HCT116 (cell line): ENCODE results near the gene BCHE. TPM values are rescaled to one million over a fixed set of nuclear protein-coding genes. Genes with fewer than 3 reads are reported as not detected.

ENCODE experiments used
- ATAC-seq: fragments of 200-7000 bp; cut with Tn5 transposase; 2 replicates; pipeline ENCODE4 v1.9.1; 2020; ENCODE audit warnings: mild to moderate bottlenecking, moderate library complexity
- BruUV-seq: library from RNA; stranded (reverse); fragments of 400-500 nt; replicated peaks from 2 replicates; lab custom pipeline; 2021; lab: Mats Ljungman, UMichigan
- CTCF ChIA-PET: fragments of 300-600 bp; sonication (Branson Sonifier 250); formaldehyde crosslinking; loops from one replicate; lab custom pipeline; 2021; ENCODE audit warnings: antibody characterized with exemption; lab: Charles Lee
- POLR2A ChIA-PET: fragments of 300-600, 350-600 bp; sonication (Branson Sonifier 250); formaldehyde crosslinking; loops from one replicate; lab custom pipeline; 2021; ENCODE audit warnings: antibody characterized with exemption; lab: Charles Lee
- RAD21 ChIA-PET, 2 experiments: fragments of 300-600 bp; sonication (Branson Sonifier 250); formaldehyde crosslinking; loops; one replicate each; lab custom pipeline; 2023; ENCODE audit warnings: low total read pairs in 2 of 2; ENCODE audit not compliant: uncharacterized antibody in 2 of 2, unreplicated experiment in 2 of 2, low non-redundant PET in 1 of 2; lab: Charles Lee
- DNase-seq: peaks from one replicate; pipeline ENCODE4 v3.0.0-alpha.2; 2010; ENCODE audit warnings: low read depth, low spot score
- H2AFZ ChIP-seq: fragments of 200-600 bp; shearing (Covaris generic), sonication (generic); 2 replicates; pipeline ENCODE4 v1.6.1; 2017; ENCODE audit warnings: low read depth, mixed run types, mixed read lengths, antibody characterized with exemption, low read length; ENCODE audit not compliant: poor library complexity, severe bottlenecking
- H3K27ac ChIP-seq: 2 replicates; pipeline ENCODE4 v1.5.1; 2012; ENCODE audit warnings: low read depth, low read length
- H3K27me3 ChIP-seq: fragments of 200-600 bp; sonication (generic); 2 replicates; pipeline ENCODE4 v1.6.1; 2016; ENCODE audit warnings: mixed run types, low read length, mixed read lengths; ENCODE audit not compliant: insufficient read depth
- H3K36me3 ChIP-seq, 2 experiments: fragments of 200-500 bp in 1 of 2; fragments of 200-600 bp in 1 of 2; sonication (Bioruptor generic) in 1 of 2; sonication (generic) in 1 of 2; 2 replicates each; pipeline versions ENCODE4 v1.5.1 to v1.6.1; 2014 to 2016; ENCODE audit warnings: low read length in 2 of 2, inconsistent platforms in 1 of 2, mixed read lengths in 1 of 2, mixed run types in 1 of 2; ENCODE audit not compliant: insufficient read depth in 2 of 2, control insufficient read depth in 1 of 2
- H3K4me1 ChIP-seq, 2 experiments: fragments of 200-600 bp in 1 of 2; sonication (generic) in 1 of 2; 2 replicates each; pipeline versions ENCODE4 v1.5.1 to v1.6.1; 2012 to 2017; ENCODE audit warnings: low read length in 2 of 2, inconsistent platforms in 1 of 2, mild to moderate bottlenecking in 1 of 2, mixed read lengths in 1 of 2, mixed run types in 1 of 2, moderate library complexity in 1 of 2; ENCODE audit not compliant: insufficient read depth in 2 of 2, control insufficient read depth in 1 of 2
- H3K4me2 ChIP-seq: fragments of 200-600 bp; sonication (generic); 2 replicates; pipeline ENCODE4 v1.6.1; 2017; ENCODE audit warnings: mixed run types, low read length, mixed read lengths
- H3K4me3 ChIP-seq, 2 experiments: fragments of 200-600 bp in 1 of 2; sonication (generic) in 1 of 2; replicated peaks in 1 of 2; 2 replicates each; pipeline ENCODE4 v1.5.1; 2011 to 2016; ENCODE audit warnings: low read length in 2 of 2, control low read depth in 1 of 2, low read depth in 1 of 2, mild to moderate bottlenecking in 1 of 2, mixed read lengths in 1 of 2, mixed run types in 1 of 2
- H3K79me2 ChIP-seq: fragments of 200-600 bp; sonication (generic); 2 replicates; pipeline ENCODE4 v1.6.1; 2017; ENCODE audit warnings: mild to moderate bottlenecking, mixed run types, low read length, moderate library complexity, mixed read lengths; ENCODE audit not compliant: insufficient read depth
- H3K9ac ChIP-seq: fragments of 200-600 bp; sonication (generic); 2 replicates; pipeline ENCODE4 v1.6.1; 2016; ENCODE audit warnings: low read length, mixed read lengths
- H3K9me2 ChIP-seq: fragments of 200-600 bp; sonication (generic), shearing (Covaris generic); 2 replicates; pipeline ENCODE4 v1.6.1; 2017; ENCODE audit warnings: mixed run types, mild to moderate bottlenecking, moderate library complexity; ENCODE audit not compliant: insufficient read depth
- H3K9me3 ChIP-seq, 2 experiments: fragments of 200-500 bp in 1 of 2; fragments of 200-600 bp in 1 of 2; sonication (Bioruptor generic) in 1 of 2; sonication (generic) in 1 of 2; 2 replicates each; pipeline ENCODE4 v1.6.1; 2014 to 2017; ENCODE audit warnings: low read length in 2 of 2, mixed read lengths in 2 of 2, inconsistent platforms in 1 of 2, low read depth in 1 of 2, mild to moderate bottlenecking in 1 of 2, mixed run types in 1 of 2, moderate library complexity in 1 of 2; ENCODE audit not compliant: control insufficient read depth in 1 of 2, insufficient read depth in 1 of 2
- H4K20me1 ChIP-seq: fragments of 200-600 bp; sonication (generic), shearing (Covaris generic); 2 replicates; pipeline ENCODE4 v1.6.1; 2017; ENCODE audit warnings: mixed run types, mild to moderate bottlenecking, moderate library complexity; ENCODE audit not compliant: insufficient read depth
- ATF3 ChIP-seq: IDR thresholded peaks from 2 replicates; pipeline ENCODE4 v1.6.1; 2012
- CEBPB ChIP-seq: IDR thresholded peaks from 2 replicates; pipeline ENCODE4 v1.6.1; 2012; ENCODE audit warnings: low read depth
- CTCF ChIP-seq, 3 experiments: fragments of 200-600 bp in 1 of 3; sonication (generic) in 1 of 3; IDR thresholded peaks in 2 of 3; conservative IDR thresholded peaks in 1 of 3; 2 replicates each; pipeline ENCODE4 v1.5.1; 2012 to 2017; ENCODE audit warnings: low read depth in 2 of 3, low read length in 2 of 3, antibody characterized with exemption in 1 of 3, borderline replicate concordance in 1 of 3, control low read depth in 1 of 3, mild to moderate bottlenecking in 1 of 3, mixed read lengths in 1 of 3, mixed run types in 1 of 3, moderate library complexity in 1 of 3; ENCODE audit not compliant: insufficient read depth in 1 of 3
- ELF1 ChIP-seq: IDR thresholded peaks from 2 replicates; pipeline ENCODE4 v1.6.1; 2012; ENCODE audit warnings: low read depth, borderline replicate concordance
- EZH2 ChIP-seq: fragments of 200-600 bp; sonication (generic); IDR thresholded peaks from 2 replicates; pipeline ENCODE4 v1.6.1; 2017; ENCODE audit warnings: antibody characterized with exemption, mixed run types
- POLR2A ChIP-seq: IDR thresholded peaks from 2 replicates; pipeline ENCODE4 v1.7.0; 2011; ENCODE audit warnings: borderline replicate concordance; ENCODE audit not compliant: insufficient read depth, insufficient read length; ENCODE audit errors: extremely low read depth
- POLR2AphosphoS5 ChIP-seq: IDR thresholded peaks from 2 replicates; pipeline ENCODE4 v1.6.1; 2011; ENCODE audit warnings: mild to moderate bottlenecking, low read depth, low read length, moderate library complexity
- SP1 ChIP-seq: IDR thresholded peaks from 2 replicates; pipeline ENCODE4 v1.6.1; 2012; ENCODE audit warnings: low read depth
- SRF ChIP-seq: IDR thresholded peaks from 2 replicates; pipeline ENCODE4 v1.6.1; 2012; ENCODE audit warnings: low read depth
- YY1 ChIP-seq: IDR thresholded peaks from 2 replicates; pipeline ENCODE4 v1.6.1; 2011; ENCODE audit warnings: low read length, low read depth, moderate library complexity, mild to moderate bottlenecking; ENCODE audit not compliant: insufficient replicate concordance; ENCODE audit errors: extremely low read depth
- ZNF274 ChIP-seq: fragments of 200-500 bp; sonication (Bioruptor generic); IDR thresholded peaks from 2 replicates; pipeline ENCODE4 v1.6.1; 2014; ENCODE audit warnings: mild to moderate bottlenecking, low read depth, low read length, inconsistent platforms
- intact Hi-C: fragments of 100-400 bp; cut with micrococcal nuclease; formaldehyde crosslinking; loops from 2 replicates; pipeline ENCODE4 v1.10.0; 2022
- total RNA-seq: library from RNA; stranded (reverse); gene quantifications from one replicate; pipeline ENCODE4 v1.2.1, GENCODE V29; 2021; ENCODE audit not compliant: unreplicated experiment

BCHE gene
- total RNA-seq, 1 experiment from 2014 or later = not detected

GRCh38 chr3:165755571-165755970, 81.7 kb downstream of the BCHE start:
- Histone ChIP-seq H3K9me3 (no peaks in the 10 kb centered on the region), H4K20me1 (no peaks in the 10 kb centered on the region), H3K27me3 (no peaks in the 10 kb centered on the region), H3K4me1 (no peaks in the 10 kb centered on the region), H2AFZ (no peak overlapping the region), H3K4me2 (no peak overlapping the region), H3K4me3 (no peak overlapping the region), H3K9ac (no peak overlapping the region), H3K27ac (no peak overlapping the region), H3K36me3 (no peaks in the 10 kb centered on the region), H3K9me2 (no peaks in the 10 kb centered on the region)
- ATAC-seq (no peak), DNase-seq (no peak)
- POLR2A ChIA-PET = no interaction called here
- BruUV-seq = no TSS peak
- RAD21 ChIA-PET = no interaction called here
- CTCF ChIA-PET = no interaction called here
- intact Hi-C loops = no loop called here
- no peak for TF ChIP-seq CTCF (IDR thresholded peaks at IDR 0.05 in 2 of 3, conservative IDR thresholded peaks at IDR 0.05 in 1 of 3; ENCODE audit: borderline replicate concordance in 1 of 3, insufficient read depth in 1 of 3, low read depth in 2 of 3, low read length in 2 of 3)
- TF ChIP-seq ATF3 = no peak
- TF ChIP-seq SP1 = no peak
- no peak for TF ChIP-seq CEBPB
- no peak for TF ChIP-seq ELF1
- no peak for TF ChIP-seq YY1
- TF ChIP-seq EZH2 = no peak
- TF ChIP-seq POLR2AphosphoS5 = no peak
- TF ChIP-seq ZNF274 = no peak
- no peak for TF ChIP-seq POLR2A
- no peak for TF ChIP-seq SRF
- TF ChIP-seq, all 23 proteins: peak for 0
- H3K79me2 ChIP-seq = no peaks in the 10 kb centered on the region
